ENCODE data around the gene TCHH.

Gene TCHH

GRCh38 chr1:152107031-152107983 is 7.9 kb downstream of the TCHH start:
- TF ChIP-seq, protein P1, sequence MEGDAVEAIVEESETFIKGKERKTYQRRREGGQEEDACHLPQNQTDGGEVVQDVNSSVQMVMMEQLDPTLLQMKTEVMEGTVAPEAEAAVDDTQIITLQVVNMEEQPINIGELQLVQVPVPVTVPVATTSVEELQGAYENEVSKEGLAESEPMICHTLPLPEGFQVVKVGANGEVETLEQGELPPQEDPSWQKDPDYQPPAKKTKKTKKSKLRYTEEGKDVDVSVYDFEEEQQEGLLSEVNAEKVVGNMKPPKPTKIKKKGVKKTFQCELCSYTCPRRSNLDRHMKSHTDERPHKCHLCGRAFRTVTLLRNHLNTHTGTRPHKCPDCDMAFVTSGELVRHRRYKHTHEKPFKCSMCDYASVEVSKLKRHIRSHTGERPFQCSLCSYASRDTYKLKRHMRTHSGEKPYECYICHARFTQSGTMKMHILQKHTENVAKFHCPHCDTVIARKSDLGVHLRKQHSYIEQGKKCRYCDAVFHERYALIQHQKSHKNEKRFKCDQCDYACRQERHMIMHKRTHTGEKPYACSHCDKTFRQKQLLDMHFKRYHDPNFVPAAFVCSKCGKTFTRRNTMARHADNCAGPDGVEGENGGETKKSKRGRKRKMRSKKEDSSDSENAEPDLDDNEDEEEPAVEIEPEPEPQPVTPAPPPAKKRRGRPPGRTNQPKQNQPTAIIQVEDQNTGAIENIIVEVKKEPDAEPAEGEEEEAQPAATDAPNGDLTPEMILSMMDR (IDR thresholded peaks at IDR 0.05) = no peak

GRCh38 chr1:152104854-152105253 is 10.4 kb downstream of the TCHH start:
- TF ChIP-seq, protein P1 (IDR thresholded peaks at IDR 0.05) = no peak

DNA sequence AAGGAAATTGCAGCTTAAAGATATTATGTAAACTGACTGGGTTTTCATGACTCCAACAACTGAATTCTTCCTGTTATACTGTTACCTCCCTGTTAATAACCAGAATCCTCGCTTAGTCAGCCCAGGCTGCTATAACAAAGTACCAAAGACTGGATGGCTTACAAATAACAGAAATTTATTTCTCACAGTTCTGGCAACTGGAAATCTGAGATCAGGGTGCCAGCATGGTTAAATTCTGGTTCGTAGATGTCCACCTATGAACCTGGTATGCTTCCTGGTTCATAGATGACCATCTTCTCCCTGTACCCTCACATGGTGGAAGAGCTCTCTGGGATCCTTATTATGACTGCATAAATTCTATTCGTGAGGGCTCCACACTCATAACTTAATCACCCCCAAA is 18.3 kb downstream of the TCHH start:
- TF ChIP-seq, protein P1 (IDR thresholded peaks at IDR 0.05) = no peak

- TF ChIP-seq, protein P1 (IDR thresholded peaks at IDR 0.05) = no peak
Observed at GRCh38 chr1:152089014-152089674, 26.1 kb downstream of the TCHH start, which contains the start of gene TCHHL1. TCHHL1 (minus strand) TSS chr1:152089064; CDS start chr1:152088143, 921 bp downstream.

- TF ChIP-seq, protein P1 (IDR thresholded peaks at IDR 0.05) = no peak
Observed at GRCh38 chr1:152086760-152087159, 28.5 kb downstream of the TCHH start.

GRCh38 chr1:152084853-152085252 is 30.4 kb downstream of the TCHH start:
- TF ChIP-seq, protein P1 (IDR thresholded peaks at IDR 0.05) = no peak

DNA sequence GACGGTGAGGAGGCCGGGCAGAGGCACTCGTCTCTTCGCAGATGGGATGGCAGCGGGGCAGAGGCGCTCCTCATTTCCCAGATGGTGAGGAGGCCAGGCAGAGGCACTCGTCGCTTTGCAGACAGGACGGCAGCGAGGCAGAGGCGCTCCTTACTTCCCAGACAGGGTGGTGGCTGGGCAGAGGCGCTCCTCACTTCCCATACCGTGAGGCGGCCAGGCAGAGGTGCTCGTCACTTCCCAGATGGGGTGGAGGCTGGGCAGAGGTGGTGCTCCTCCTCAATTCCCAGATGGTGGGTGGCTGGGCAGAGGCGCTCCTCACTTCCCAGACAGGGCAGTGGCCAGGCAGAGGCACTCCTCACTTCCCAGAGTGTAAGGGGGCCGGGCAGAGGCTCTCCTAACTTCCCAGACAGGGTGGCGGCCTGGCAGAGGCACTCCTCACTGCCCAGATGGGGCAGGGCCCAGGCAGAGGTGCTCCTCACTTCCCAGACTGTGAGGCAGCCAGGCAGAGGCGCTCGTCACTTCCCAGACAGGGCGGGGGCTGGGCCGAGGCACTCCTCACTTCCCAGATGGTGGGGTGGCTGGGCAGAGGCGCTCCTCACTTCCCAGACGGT is 36.3 kb downstream of the TCHH start:
- TF ChIP-seq, protein P1 (IDR thresholded peaks at IDR 0.05) = no peak
